Skeletal muscle satellite cell (primary cell): ENCODE results near the gene FSTL4.

Experiments used
- H3K27me3 ChIP-seq: 2 replicates; pipeline ENCODE4 v1.7.0; 2013; ENCODE audit warnings: low read length; ENCODE audit not compliant: control insufficient read depth, insufficient read depth
- H3K36me3 ChIP-seq: 2 replicates; pipeline ENCODE4 v1.7.0; 2013; ENCODE audit warnings: mild to moderate bottlenecking, control low read depth, low read length; ENCODE audit not compliant: insufficient read depth
- H3K4me1 ChIP-seq: 2 replicates; pipeline ENCODE4 v1.7.0; 2013; ENCODE audit warnings: low read length; ENCODE audit not compliant: control insufficient read depth, insufficient read depth
- H3K4me2 ChIP-seq: 2 replicates; pipeline ENCODE4 v1.7.0; 2013; ENCODE audit warnings: mild to moderate bottlenecking, low read length
- H3K4me3 ChIP-seq: 2 replicates; pipeline ENCODE4 v1.7.0; 2013; ENCODE audit warnings: low read length
- H3K9ac ChIP-seq: 2 replicates; pipeline ENCODE4 v1.7.0; 2013; ENCODE audit warnings: mild to moderate bottlenecking, low read depth, low read length, moderate library complexity
- H3K9me3 ChIP-seq: replicated peaks from 2 replicates; pipeline ENCODE4 v1.7.0; 2013; ENCODE audit warnings: mild to moderate bottlenecking, control low read depth, low read length

The FSTL4 gene

GRCh38 chr5:133266966-133267365 is 345.4 kb downstream of the FSTL4 start:
- H3K4me2 ChIP-seq: no peak overlapping the region

DNA sequence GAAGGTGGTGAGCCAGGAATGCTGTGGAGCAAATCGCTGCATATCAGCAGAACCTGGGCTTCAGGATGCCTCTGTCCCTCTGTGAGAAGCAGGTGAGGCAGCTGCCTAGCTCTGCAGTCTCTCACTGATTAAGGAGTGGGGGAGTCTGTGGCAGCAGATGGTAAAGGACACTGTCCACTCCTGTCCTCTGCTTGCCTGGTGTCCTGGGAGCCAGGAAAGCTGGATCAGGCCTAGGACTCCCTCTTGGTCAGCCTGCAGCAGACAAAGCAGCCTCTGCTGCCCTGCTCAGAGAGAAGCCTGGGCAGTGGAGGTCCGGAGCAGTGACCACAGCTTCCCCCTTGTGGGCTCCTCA is 345.8 kb downstream of the FSTL4 start:
- H3K27me3 ChIP-seq: peaks cover 58% of the 10 kb centered on the region
- H3K9ac ChIP-seq: no peak overlapping the region

More at GRCh38 chr5:133266966-133267365, 345.4 kb downstream of the FSTL4 start:
- Histone ChIP-seq H3K36me3 (no peaks in the 10 kb centered on the region), H3K9ac (no peak overlapping the region), H3K4me3 (no peak overlapping the region), H3K4me1 (peaks cover 13% of the 10 kb centered on the region), H3K9me3 (no peaks in the 10 kb centered on the region), H3K27me3 (peaks cover 60% of the 10 kb centered on the region)

GRCh38 chr5:133265720-133266526 is 346.4 kb downstream of the FSTL4 start:
- Histone ChIP-seq H3K4me2 (peak overlapping the region; percentile 27), H3K9me3 (no peaks in the 10 kb centered on the region), H3K36me3 (no peaks in the 10 kb centered on the region), H3K27me3 (peaks cover 53% of the 10 kb centered on the region), H3K4me1 (peaks cover 13% of the 10 kb centered on the region), H3K4me3 (no peak overlapping the region), H3K9ac (no peak overlapping the region)

More for the DNA sequence above, 345.8 kb downstream of the FSTL4 start:
- Histone ChIP-seq H3K36me3 (no peaks in the 10 kb centered on the region), H3K4me2 (no peak overlapping the region), H3K4me3 (no peak overlapping the region), H3K4me1 (peaks cover 13% of the 10 kb centered on the region), H3K9me3 (no peaks in the 10 kb centered on the region)

- Histone ChIP-seq H3K9me3 (no peaks in the 10 kb centered on the region), H3K27me3 (peaks cover 49% of the 10 kb centered on the region), H3K9ac (no peak overlapping the region), H3K4me1 (peaks cover 13% of the 10 kb centered on the region), H3K4me2 (no peak overlapping the region), H3K36me3 (no peaks in the 10 kb centered on the region), H3K4me3 (no peak overlapping the region)
Observed at GRCh38 chr5:133265257-133265656, 347.1 kb downstream of the FSTL4 start.

GRCh38 chr5:133262690-133263089 is 349.7 kb downstream of the FSTL4 start:
- H3K4me2 ChIP-seq: no peak overlapping the region
- peaks cover 13% of the 10 kb centered on the region for H3K4me1 ChIP-seq
- no peak overlapping the region for H3K9ac ChIP-seq
- H3K27me3 ChIP-seq: peaks cover 40% of the 10 kb centered on the region
- H3K9me3 ChIP-seq: no peaks in the 10 kb centered on the region
- H3K4me3 ChIP-seq: no peak overlapping the region
- no peaks in the 10 kb centered on the region for H3K36me3 ChIP-seq

DNA sequence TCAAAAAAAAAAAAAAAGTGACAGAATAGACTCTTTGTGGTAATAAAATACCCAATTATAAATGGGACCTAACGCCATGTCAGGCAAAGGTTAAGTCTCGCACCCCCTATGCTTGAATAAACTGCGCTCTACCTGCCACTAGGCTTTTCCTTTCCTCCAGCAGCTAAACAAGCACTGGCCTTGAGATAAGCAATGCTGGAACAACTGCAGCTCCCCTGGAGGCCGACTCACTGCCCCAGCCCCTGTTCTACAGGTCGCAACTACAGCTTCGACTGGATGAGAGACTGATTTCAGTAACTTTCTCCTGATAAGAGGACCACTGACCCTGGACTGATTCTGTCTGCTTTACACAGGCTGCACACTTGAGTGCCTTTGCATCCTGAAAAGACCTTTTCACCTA is 350.3 kb downstream of the FSTL4 start:
- Histone ChIP-seq H3K4me1 (peaks cover 13% of the 10 kb centered on the region), H3K4me2 (no peak overlapping the region), H3K27me3 (peaks cover 38% of the 10 kb centered on the region), H3K4me3 (no peak overlapping the region), H3K36me3 (no peaks in the 10 kb centered on the region), H3K9ac (no peak overlapping the region), H3K9me3 (no peaks in the 10 kb centered on the region)

DNA sequence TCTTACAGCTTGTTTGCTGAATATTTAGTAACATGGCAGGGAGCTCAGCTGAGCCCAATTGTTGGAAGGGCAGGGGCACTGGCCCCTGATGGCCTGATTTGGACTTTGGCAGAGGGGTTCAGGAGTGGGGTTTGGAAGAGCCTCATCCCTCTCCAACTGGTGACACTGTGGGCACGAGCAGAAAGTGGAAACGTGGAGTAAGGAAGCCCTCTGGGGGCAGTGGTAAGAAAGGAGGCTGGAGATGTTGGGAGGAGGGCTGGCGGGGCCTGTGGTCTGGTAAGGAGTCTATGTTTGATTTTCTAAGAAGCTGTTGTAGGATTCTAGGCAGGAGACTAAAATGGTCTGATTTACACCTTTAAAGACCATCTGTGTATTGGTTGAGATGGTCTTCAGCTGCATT is 351.6 kb downstream of the FSTL4 start:
- no peak overlapping the region for H3K4me3 ChIP-seq
- no peak overlapping the region for H3K4me2 ChIP-seq
- no peaks in the 10 kb centered on the region for H3K36me3 ChIP-seq
- H3K9ac ChIP-seq: no peak overlapping the region
- peaks cover 28% of the 10 kb centered on the region for H3K27me3 ChIP-seq
- peaks cover 3% of the 10 kb centered on the region for H3K4me1 ChIP-seq
- H3K9me3 ChIP-seq: no peaks in the 10 kb centered on the region

DNA sequence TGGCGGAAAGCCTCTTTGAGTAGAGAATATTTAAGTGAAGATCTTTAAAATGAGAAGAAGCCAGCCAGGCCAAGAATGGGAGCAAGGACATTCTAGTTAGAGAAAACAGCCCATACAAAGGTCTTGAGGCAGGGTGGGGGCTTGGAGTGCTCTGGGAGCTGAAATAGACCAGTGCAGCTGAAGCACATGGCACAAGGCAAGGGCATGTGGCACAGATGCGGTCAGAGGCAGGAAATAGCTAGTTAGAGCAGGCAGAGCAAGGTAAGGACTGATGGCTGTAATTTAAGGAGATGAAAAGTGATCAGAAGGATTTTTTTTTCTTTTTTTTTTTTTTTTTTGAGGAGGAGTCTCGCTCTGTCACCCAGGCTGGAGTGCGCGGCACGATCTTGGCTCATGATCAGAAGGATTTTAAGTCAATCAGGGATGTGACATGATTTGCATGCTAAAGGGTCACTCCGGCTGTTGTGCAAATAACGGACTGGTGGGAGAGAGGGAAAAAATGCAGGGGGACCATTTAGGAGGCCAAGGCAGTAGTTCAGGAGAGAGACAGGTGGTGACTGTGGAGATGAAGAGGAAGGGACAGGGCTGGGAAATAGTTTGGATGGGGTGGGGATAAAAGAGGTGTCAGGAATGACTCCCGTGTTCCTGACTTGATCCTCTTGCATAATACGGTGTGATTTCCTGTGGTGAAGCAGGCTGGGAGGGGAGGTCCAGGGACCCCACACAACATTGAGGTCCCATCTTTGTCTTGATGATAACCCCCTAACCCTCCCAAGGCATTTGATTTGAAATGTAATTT is 352.9 kb downstream of the FSTL4 start:
- Histone ChIP-seq H3K4me2 (no peak overlapping the region), H3K9ac (no peak overlapping the region), H3K27me3 (peaks cover 22% of the 10 kb centered on the region), H3K4me1 (no peaks in the 10 kb centered on the region), H3K9me3 (no peaks in the 10 kb centered on the region), H3K4me3 (no peak overlapping the region), H3K36me3 (no peaks in the 10 kb centered on the region)

DNA sequence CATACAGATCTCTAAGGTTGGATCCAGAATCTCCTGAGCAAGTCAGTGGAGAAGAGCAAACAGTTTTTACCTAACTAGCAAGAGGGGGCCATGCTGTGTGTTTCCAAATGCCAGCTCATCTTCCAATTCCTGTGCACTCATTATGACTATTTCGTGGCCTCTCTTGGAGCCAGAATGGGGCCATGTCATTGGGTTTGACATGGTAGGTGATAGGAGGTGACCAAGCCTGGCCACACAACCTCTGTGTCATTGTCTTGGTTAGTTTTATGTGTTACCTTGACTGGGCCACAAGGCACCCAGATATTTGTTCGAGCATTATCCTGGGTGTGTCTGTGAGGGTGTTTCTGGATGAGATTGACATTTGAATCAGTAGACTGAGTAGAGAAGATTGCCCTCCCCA is 354.4 kb downstream of the FSTL4 start:
- Histone ChIP-seq H3K4me3 (no peak overlapping the region), H3K4me2 (no peak overlapping the region), H3K9ac (no peak overlapping the region), H3K4me1 (no peaks in the 10 kb centered on the region), H3K36me3 (no peaks in the 10 kb centered on the region), H3K27me3 (peaks cover 23% of the 10 kb centered on the region), H3K9me3 (no peaks in the 10 kb centered on the region)

- Histone ChIP-seq H3K27me3 (peaks cover 22% of the 10 kb centered on the region), H3K9me3 (no peaks in the 10 kb centered on the region), H3K4me3 (no peak overlapping the region), H3K9ac (no peak overlapping the region), H3K4me2 (no peak overlapping the region), H3K36me3 (no peaks in the 10 kb centered on the region), H3K4me1 (no peaks in the 10 kb centered on the region)
Observed at GRCh38 chr5:133256276-133256675, 356.1 kb downstream of the FSTL4 start.

DNA sequence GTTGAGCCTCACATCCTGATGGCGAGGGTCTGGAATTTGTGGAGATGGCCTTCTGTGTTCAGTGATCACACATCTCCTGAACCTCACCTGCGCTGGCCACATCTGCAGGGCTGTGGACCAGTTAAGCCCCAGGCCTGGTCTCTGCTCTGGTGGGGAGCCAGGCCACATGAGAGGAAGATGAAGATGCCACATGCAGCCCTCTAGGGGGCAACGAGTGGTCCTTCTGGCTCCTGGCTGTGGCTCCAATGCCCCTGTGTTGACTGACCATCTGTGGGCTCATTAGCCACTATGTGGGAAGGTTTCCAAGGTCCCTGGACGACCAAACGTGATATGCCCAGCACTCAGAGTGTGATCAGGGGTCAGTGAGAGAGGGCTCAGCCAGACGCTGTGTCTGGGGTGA is 357.5 kb downstream of the FSTL4 start:
- Histone ChIP-seq H3K27me3 (peaks cover 22% of the 10 kb centered on the region), H3K36me3 (no peaks in the 10 kb centered on the region)

More for the DNA sequence above, 357.5 kb downstream of the FSTL4 start:
- no peaks in the 10 kb centered on the region for H3K4me1 ChIP-seq
- H3K9me3 ChIP-seq: no peaks in the 10 kb centered on the region
- H3K4me2 ChIP-seq: no peak overlapping the region
- no peak overlapping the region for H3K4me3 ChIP-seq
- H3K9ac ChIP-seq: no peak overlapping the region
